Measurements from ENCODE around the gene ADGRE3.

DNA sequence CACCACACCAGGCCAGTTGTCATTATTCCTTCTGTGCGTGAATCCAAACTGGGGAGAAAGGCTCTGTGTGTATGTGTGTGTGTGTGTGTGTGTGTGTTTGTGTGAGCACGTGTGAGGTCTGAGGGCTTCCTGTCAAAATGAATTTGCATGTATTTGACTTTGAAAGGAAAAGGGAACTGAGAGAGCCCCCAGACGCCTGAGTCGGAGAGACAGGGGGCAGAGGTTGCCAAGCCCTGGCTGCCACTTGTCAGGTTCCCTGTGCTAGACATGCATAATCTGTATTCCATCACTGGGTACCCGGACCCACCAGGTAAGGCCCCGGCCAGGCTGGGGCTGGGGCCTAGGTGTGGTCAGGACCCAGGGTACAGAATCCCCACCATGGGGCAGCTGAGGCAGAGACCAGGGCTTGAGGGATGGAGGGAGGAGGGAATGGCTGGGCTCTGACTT is 91.7 kb downstream of the ADGRE3 start, which contains the start of gene CLEC17A:
- TF ChIP-seq POLR2A (IDR thresholded peaks at IDR 0.05; ENCODE audit: low read depth, low read length) (peak; percentile 99), POLR2AphosphoS5 (IDR thresholded peaks at IDR 0.05; ENCODE audit: low read depth, low read length) (peak; percentile 99), PAX5 (IDR thresholded peaks at IDR 0.05; ENCODE audit: insufficient read depth, low read length, severe bottlenecking) (no peak), TAF1 (IDR thresholded peaks at IDR 0.05; ENCODE audit: low read depth, low read length) (peak; percentile 94), POU2F2 (IDR thresholded peaks at IDR 0.05; ENCODE audit: low read depth, low read length) (peak; percentile 99), SPI1 (IDR thresholded peaks at IDR 0.05; ENCODE audit: low read depth, low read length) (peak; percentile 98)
